ENCODE measurements around the gene MIDN.

The MIDN gene

DNA sequence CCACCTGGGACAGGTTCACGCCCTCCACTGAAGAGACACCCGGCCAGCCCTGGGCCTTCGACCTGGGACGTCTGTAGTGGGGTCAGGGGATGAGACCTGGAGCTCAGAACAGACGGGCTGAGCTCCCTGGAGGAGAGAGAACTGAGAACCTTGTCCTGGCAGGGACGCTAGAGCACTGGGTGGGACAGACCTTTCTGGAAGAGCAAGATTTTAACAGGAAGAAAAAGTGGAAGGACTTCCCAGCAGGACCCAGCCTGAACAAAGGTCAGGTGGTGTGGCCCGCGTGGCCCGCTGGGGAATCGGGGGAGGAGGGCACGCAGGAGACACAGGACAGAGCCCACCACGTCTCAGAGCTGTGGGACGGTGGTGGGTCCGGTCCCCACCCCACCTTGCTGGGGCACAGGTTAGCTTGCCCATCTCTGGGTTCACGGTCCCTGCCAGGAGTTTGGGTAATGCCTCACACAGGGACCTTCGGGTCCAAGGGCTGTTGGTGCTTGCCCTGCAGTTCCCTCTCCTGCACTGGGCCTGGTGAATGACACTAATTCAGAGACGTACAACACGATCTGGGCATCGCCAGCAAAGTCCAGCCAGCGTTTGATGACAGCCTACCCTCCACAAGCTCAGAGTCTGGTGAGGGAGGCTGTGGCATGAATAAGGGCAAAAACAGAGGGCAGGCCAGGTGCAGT, 36.1 kb downstream of the MIDN start:
- no peak for DNase-seq

DNA sequence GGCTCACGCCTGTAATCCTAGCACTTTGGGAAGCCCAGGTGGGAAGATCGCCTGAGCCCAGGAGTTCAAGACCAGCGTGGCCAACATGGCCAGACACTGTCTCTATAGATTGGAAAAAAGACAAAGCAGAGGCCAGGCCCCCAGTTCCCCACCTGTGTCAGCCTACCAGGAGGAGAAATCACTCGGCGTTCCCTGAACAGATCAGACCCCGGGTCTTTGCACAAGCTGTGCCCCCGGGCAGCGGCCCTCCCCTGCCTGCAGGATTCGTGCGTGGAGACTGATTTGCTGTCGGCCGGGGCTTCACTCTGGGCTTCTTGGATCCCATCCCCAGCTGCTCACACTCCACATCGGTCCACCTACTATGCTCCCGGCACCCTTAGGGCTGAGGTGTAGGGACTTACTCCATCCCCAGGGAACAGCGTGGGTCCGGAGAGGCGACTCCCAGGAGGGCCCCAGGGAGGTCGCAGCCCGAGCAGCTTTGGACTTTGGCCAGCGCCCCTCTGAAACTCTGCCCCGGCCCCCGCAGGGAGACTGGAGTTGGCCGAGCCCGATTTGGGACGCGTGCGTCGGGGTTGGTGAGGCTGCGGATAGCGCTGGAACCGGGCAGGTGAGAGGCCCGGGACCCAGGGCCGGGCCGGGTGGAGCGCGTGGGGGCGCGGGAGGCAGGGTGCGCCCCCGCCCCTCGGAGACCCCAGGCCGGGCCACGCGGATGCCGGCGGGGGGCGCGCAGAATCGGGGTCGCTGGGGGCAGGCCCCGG, 36.8 kb downstream of the MIDN start:
- no peak for DNase-seq

DNA sequence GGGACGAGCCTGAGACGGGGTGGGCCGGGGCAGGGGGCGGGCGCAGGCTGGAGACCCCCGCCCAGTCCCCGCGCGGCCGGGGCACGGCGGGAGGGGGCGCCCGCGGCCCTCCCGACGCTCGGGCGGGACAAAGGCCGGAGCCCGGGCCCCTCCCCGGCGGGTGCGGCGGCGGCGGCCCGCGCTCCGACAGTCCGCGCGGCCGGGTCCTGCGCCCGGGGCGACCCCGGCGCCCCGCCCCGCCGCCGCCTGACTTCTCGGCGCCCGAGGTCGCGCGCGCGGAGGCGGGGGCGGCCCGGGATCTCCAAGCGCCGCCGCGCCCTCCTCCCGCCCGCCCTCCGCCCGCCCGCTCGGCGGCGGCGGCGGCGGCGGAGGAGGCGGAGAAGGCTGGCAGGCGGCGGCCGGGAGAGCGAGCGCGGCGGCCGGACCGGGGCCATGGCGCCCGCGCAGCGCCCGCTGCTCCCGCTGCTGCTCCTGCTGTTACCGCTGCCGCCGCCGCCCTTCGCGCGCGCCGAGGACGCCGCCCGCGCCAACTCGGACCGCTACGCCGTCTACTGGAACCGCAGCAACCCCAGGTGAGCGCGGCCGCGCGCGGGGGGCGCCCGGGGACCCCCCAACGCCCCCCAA, 37.5 kb downstream of the MIDN start, which contains the start of gene EFNA2:
EFNA2 (plus strand) TSS at position 137 of the 624 bp plus-strand sequence; CDS start at position 433, 296 bp downstream.
- DNase-seq: no peak

DNA sequence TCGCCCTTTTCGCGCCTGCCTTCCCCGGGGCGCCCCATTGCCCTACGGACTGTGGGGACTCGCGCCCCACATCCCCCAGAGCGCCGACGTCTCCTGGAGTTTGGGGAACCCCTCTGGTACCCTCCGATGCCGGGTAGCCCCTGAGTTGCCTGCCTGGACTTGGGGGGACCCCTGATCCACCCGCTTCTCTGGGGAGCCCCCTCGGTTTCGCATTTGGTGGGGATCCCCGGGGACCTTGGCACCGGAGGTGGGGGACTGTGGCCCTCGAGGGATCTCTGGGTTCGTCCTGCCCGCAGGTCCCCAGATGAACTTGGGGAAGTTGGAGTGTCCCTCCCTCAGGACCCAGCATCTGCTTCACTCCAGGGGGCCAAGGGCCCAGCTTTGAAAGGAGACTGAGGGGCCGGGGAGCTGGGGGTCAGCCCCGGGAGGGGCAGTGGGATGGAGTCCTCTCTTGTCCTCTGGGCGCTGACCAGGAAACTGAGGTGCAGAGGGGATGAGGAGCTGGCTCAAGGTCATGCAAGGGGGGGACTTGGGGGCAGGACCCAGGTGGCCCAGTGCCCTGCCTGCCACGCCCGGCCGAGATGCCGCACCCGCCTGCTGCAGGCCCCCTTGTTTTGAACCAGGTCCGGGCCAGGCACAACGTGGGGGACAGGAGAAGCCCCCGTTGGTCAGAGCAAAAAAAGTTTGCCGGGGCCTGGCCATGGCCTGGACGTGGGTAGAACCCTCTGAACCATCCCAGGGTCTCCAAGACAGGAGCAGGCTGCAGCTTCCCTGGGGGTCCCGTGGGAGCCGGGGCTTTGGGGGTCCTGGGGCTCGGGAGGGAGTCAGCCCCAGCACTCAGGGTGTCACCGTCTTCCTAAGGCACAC, 38.3 kb downstream of the MIDN start:
- DNase-seq: no peak

DNA sequence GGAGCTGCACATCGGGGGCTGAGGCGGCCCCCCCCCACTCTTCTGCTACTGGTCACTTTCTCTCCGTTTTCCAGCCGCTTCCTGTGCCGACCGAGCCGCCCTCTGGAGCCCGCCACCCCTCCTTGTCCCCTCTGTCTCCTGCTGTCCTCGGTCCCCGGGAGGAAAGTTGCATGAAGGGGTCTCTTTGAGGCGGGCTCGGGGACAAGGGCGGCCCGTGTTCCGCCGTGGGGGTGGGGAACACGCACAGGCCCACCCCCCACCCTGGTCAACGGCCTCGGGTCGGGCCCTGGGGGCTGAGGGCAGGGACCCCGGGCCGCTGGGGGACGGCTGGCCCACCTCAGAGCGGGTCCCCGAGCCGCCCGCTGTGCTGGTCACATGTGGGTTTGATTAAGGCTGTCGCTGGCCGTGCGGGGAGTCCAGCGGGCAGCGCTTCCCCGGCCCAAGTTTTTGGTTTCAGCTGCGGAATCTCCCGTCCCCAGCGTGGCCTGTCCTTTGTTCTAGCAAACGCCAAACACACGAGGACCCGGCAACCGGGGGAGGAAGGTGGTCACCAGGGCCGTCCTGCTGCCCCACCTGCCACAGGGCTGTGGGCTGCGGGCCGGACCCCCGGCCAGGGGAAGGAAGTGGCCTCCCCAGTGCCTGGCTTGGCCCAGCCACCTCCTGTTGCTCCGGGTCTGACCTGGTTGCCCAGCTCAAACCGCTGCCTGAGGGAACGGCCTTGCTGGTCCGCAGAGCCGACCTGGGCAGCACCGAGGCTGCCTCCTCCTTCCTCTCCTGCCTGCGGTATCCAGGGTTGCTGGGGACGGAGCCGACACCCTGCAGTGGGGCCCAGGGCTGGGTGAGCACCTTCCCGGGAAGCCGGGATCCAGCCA, 39.2 kb downstream of the MIDN start:
- no peak for DNase-seq

DNA sequence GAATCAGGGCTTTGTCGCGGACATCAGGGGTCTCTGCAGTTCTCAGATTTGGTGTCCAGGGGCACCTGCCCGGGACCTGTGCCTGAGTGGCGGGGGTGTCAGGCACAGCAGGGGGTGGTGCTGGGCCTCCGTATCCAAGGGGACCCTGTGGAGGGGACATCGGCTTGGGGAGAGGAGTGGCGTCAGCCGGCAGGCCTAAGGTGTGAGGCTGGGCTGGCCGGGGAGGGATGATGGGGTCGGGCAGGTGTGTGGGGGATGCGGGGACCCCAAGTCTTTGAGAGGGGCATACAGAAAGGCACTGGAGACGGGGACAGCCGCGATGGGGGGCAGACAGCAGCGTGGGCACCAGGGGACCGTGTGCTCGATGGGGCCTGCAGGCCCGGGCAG, 39.8 kb downstream of the MIDN start:
- DNase-seq: no peak

DNA sequence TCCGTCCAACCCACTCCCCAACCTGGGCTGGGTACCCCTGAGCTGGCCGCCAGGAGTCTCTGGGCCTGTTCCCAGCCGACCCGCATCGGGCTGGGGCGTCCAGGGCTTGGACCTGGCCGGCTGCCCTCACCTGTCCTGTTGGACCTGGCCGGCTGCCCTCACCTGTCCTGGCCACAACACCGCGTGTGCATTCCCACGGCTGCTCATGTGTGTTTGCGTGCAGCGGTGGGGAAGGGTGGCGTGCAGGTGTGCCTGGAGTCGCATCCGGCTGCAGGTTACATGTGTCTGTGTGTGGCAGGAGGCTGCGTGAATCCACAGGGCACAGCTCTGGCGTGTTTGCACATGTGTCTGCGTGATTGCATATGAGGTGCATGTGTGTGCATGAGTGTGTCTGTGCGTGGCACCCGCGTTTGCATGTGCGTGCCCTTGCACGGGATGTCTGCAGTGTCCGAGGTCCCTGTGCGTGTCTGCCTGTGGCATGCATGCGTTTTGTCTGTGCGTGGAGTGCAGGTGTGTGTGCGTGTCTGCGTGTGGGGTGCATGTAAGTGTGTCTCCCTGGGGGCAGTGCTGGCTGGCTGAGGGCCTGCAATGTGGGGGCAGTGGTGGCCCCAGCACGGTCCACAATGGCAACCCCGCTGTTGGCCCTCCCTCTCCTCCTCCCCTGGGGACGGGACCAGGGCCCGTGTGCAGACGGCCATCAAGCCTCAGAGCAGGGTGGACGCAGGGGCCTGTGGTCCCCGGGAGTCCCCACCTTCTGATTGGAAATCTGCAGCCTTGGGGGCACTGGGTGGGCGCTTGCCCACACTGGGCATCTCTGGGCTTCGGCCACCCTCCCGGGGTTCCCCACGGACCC, 40.7 kb downstream of the MIDN start:
- DNase-seq: no peak

DNA sequence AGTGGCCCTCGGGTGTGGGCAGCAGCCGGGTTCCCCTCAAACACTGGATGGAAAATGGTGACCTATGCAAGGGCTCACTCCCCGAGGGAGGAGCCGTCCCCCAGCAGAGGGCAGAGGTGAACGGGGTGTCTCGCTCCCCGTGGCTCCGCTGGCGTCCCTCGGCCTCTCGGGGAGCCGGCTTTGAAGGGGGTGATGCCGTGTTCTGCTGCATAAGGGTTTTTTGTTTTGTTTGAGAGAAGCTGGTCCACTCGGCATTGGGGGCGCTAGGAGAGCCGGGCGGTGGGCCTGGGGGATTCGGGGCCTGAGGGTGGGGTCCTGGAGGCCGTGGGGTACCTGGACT, 41.3 kb downstream of the MIDN start:
- no peak for DNase-seq

DNA sequence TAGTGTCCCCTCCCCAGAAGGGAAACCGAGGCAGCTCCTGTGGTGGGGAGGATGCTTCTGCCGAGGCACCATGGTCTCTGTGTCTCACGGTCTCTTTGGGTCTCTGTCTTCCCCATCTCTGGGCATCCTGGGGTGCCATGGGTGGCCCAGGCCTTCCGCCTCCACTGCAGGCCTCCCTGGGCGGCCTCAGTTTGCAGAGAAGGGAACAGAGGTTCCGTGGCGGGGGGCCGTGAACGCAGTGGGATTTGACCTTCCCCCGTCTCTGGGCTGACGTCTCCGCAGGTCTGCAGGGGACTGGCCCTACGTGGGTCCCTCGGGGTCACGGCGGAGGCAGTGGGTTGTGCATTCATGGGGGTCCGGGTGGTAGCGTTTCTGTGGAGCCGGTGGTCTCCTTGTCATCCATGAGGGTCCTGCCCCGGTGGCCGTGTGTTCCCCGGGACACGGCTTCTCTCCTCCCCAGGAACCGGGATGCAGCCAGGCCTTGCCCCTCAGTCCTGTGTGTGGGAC, 41.9 kb downstream of the MIDN start:
- DNase-seq: no peak

DNA sequence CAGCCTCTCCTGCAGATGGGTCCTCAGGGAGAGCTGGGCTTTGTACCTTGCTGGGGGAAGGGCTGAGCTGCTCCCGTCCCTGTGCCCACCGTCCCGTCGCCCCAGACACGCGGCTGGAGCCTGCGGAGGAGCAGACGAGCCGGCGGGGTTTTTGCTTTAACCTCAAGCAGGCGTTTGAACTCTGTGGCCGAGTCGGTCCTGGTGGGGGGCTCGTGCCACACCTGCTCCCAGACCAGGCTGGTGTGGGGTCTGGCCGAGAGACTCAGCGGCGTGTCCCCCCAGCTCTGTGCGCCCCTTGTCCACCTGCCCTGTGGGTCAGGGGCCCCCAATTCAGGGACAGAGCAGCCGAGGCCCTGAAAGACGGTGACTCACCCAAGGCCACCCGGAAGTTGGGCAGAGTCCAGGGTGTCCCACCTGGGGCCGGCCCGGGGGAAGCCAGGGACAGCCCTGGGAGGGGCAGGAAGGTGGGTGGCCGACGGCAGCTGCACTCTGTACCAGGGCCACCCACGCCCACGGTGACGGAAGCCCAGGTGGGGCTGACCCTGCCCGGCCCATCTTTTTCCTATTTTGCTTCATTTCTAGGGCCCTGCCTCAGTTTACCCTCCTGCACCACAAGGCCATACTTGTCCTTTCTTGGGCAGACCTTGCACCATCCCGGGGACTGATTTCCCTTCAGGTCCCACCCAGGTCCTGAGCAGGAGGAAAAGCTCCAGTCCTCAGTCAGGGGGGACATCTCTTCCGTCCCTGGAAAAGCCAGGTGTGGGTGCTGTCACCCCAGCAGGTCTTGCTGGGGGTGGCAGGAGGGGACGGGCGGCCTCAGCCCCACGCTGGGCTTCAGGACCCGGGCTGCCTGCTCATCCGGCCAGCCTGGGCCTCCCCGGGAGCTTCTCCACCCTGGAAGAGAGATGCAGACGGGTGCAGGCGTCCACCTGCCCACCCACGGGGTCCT, 42.6 kb downstream of the MIDN start:
- DNase-seq: no peak

DNA sequence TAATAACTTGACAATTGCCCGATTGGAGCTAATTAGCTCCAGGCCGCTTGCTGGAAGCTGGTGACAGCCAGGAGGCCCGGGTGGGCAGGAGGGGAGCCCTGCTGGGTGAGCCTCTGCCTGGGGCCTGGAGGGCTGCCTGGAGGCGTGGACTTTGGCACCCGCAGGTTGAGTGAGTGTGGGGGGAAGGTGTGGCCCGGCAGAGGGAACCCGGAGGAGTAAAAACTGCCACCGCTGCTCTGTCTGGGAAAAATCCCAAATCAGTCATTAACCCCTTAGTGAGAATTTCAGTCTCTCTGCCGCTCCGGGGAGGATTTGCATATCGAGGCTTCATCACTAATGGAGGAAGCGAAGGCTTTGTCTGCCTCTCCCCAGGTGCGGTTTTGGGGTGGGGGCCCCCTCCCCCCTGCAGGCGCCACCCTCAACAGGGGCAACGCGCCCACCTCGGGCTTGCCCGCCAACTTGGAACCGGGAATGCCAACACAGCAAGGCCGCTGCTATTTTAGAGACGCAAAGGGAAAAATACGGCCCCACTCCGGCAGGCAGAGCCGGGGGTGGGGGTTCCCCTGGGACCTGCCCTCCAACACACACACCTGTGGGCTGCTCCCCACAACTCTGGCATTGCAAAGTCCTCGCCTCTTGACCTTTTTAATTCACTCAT, 43.5 kb downstream of the MIDN start:
- no peak for DNase-seq

DNA sequence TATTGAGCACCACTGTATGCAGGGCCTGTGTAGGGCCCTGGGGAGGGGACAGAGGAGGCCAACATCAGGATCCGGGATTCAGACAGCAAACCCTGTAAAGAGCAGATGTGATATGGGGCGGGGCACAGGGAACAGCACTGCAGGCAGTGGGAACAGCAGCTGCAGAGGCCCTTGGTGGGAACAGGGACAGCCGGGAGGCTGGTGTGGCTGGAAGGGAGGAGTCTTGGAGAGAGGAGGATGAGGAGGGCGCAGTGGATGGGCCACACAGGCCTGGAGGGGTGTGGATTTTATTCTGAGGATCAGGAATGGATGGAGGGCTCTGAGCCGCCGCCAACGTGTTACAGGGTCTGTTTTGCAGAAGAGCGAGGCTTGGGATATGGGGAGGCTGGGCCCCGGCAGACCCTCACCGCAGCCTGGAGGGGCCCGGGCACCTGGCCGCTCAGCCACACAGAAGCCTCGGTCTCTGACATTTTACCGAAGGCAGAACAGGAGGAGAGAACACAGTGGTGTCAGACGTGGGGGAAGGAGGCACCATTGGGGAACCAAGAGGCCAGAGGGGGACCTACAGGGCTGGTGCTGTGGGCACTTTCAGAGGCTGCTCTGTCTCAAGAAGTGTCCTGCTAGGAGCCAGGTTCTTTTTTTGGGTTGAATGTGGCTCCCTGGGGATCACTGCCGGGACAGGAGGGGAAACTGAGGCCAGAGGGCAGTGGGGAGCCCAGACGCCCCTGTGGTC, 44.2 kb downstream of the MIDN start:
- no peak for DNase-seq

DNA sequence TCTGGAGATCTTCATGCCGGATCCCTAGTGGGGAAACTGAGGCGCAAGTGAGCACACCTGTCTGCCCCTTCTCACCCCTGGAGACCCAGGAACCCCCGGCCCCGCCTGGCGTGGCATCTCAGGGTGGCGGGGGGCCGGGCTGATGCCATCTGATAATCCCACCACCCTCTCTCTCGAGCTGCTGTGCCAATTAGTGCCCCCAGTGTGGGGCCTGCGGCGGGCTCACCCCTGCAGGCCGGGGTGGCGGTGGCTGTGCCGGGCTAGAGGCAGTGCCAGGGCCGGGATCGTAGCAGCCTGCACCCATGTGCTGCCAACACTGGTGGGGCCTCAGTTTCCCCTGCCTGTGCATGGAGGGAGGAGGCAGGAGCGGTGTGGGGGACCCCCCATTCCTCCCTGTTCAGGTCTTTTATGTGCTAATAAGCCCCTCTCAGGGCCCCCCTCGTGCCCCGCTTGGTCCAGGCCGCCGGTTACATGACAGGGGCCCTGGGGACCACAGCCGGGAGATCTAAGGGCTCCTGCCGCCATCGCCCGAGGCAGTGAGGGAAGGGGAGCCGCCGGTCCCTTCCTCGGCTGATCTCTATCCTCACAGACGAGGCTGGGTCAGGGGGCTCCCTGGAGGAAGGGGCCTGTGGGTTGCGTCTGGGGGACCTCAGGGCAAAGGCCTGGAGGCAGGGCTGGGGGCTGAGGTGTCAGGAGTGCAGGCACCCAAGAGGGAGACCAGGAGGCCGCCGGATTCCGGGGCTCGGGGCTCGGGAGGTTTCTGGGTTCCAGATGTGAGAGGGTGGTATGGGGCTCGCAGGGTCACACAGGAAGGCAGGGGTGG, 45.6 kb downstream of the MIDN start:
- no peak for DNase-seq

DNA sequence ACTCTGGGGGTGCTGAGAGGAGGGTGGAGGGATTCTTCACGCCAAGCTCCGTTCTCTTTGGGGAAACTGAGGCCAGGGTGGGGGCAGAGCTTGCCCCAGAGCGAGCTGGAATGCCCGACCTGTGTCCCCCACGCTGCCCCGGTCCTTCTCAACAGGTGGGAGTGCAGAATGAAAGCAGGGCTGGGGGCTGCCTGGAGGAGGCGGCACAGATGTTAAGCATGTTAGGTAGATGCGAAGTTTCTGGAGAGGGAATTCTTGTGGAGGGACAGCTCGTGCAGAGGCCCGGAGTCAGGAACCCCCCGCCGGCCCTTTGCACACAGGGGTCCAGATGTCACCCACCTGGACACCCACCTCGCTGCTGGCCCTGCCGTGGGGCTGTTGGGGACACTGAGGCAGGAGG, 46.3 kb downstream of the MIDN start:
- DNase-seq: no peak

DNA sequence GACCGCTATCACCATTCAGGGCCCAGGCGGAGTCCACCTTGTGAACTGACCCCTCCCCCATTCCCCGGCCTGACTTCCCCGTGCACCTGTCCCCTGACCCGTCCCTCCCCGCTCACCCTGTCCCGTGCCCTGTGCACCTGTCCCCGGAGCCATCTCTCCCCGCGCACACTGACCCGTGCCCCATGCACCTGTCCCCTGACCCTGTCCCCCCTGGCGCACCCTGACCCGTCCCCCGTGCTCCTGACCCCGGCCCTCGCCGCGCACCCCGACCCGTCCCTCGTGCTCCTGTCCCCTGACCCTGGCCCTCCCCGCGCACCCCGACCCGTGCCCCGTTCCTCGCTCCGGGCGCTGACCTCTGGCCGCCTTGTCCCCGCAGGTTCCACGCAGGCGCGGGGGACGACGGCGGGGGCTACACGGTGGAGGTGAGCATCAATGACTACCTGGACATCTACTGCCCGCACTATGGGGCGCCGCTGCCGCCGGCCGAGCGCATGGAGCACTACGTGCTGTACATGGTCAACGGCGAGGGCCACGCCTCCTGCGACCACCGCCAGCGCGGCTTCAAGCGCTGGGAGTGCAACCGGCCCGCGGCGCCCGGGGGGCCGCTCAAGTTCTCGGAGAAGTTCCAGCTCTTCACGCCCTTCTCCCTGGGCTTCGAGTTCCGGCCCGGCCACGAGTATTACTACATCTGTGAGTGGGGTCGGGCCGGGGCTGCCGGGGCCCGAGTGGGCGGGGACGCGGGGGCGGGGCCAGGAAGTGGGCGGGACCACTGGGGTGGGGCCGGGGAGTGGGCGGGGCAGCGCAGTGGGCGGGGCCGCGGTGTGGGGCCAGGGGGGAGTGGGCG, 47.0 kb downstream of the MIDN start:
- DNase-seq: no peak

DNA sequence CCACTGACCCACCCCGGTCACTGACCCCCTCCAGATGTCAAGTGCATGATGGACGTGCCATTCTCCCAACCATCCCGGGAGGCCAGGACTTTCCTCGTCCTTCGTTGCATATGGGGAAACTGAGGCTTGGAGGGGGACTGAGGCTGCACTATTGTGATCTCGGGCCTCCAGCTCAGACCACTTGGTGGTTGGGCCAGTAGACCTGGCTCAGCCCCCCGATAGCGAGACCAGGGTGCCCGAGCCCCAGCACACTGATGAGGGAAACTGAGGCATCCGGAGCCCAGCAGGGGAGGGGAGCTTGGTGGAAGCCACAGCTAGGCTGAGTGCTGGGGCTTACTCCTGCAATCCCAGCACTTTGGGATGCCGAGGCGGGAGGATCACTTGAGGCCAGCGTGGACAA, 47.7 kb downstream of the MIDN start:
- DNase-seq: no peak

All from NK-92 treated with Interleukin-12 subunit alpha and Interleukin-12 subunit beta, amount 100 ng/mL, for 24 hours (cell line).